ENCODE measurements around the gene OLIG2. TPM values are rescaled to one million over a fixed set of nuclear protein-coding genes. Genes with fewer than 3 reads are reported as not detected.

OLIG2 gene
- total and polyA plus RNA-seq, 2 donors (not counting 3 experiments of a cell fraction or from before 2014, with no cell fraction given) = not detected

- H3K9ac ChIP-seq (replicated peaks; ENCODE audit: extremely low read depth, insufficient read depth, low read length) = no peak overlapping the region
- no peak for FAIRE-seq
- H3K4me1 ChIP-seq (ENCODE audit: control insufficient read depth, extremely low read depth, insufficient read depth, low read length) = no peaks in the 10 kb centered on the region
- no peaks in the 10 kb centered on the region for H3K9me3 ChIP-seq (replicated peaks; ENCODE audit: control insufficient read depth, insufficient read depth, low read length)
- no peaks in the 10 kb centered on the region for H3K36me3 ChIP-seq (ENCODE audit: control insufficient read depth in 2 of 2, extremely low read depth in 1 of 2, insufficient read depth in 2 of 2, low read length in 2 of 2)
- H3K4me3 ChIP-seq (replicated peaks in 1 of 3; ENCODE audit: insufficient read depth in 1 of 3, low read depth in 1 of 3, low read length in 3 of 3) = no peak overlapping the region
- ChIA-PET POLR2A (no interaction called here), CTCF (interaction anchor here (0.6 kb wide), 1 partner anchor 19 kb away, joined by 3 read pairs; no protein-coding TSS in a partner anchor)
- DNase-seq (ENCODE audit: low read depth, low spot score) = no peak
- H3K9me1 ChIP-seq (replicated peaks; ENCODE audit: control insufficient read depth, extremely low read depth, insufficient read depth, low read length) = no peaks in the 10 kb centered on the region
- no peaks in the 10 kb centered on the region for H3K79me2 ChIP-seq (ENCODE audit: control insufficient read depth, insufficient read depth, low read length)
- intact Hi-C loops (cut with micrococcal nuclease) = no loop called here
- no peak overlapping the region for H2AFZ ChIP-seq (ENCODE audit: low read depth, low read length)
- BruUV-seq (replicated peaks) = no TSS peak
- no peaks in the 10 kb centered on the region for H4K20me1 ChIP-seq (replicated peaks; ENCODE audit: control insufficient read depth, extremely low read depth, insufficient read depth, low read length)
- no peak overlapping the region for H3K27ac ChIP-seq (ENCODE audit: insufficient read depth, low read depth, low read length)
- dilution Hi-C loops (cut with MboI; ENCODE audit: extremely low pct_ligation_motif_present, low sequenced_read_pairs) = no loop called here
- no peak for TF ChIP-seq MYC (IDR thresholded peaks at IDR 0.05; ENCODE audit: low read depth, low read length)
- H3K4me2 ChIP-seq (ENCODE audit: insufficient read depth, low read length) = no peak overlapping the region
- peaks cover 27 to 37% of the 10 kb centered on the region in 2 experiments for H3K27me3 ChIP-seq (ENCODE audit: control insufficient read depth in 2 of 2, insufficient read depth in 2 of 2, low read length in 2 of 2)
These were observed 12.1 kb upstream of the OLIG2 start for GRCh38 chr21:33013626-33014025.

- no peaks in the 10 kb centered on the region for H3K9me3 ChIP-seq (replicated peaks; ENCODE audit: control insufficient read depth, insufficient read depth, low read length)
- no peaks in the 10 kb centered on the region for H3K9me1 ChIP-seq (replicated peaks; ENCODE audit: control insufficient read depth, extremely low read depth, insufficient read depth, low read length)
- no peaks in the 10 kb centered on the region for H4K20me1 ChIP-seq (replicated peaks; ENCODE audit: control insufficient read depth, extremely low read depth, insufficient read depth, low read length)
- no peak overlapping the region for H2AFZ ChIP-seq (ENCODE audit: low read depth, low read length)
- CTCF ChIA-PET = no interaction called here
- intact Hi-C loops (cut with micrococcal nuclease) (no loop called here), dilution Hi-C loops (cut with MboI; ENCODE audit: extremely low pct_ligation_motif_present, low sequenced_read_pairs) (no loop called here)
- DNase-seq (ENCODE audit: low read depth, low spot score) (no peak), FAIRE-seq (no peak)
- H3K27ac ChIP-seq (ENCODE audit: insufficient read depth, low read depth, low read length) = no peak overlapping the region
- no peak overlapping the region for H3K9ac ChIP-seq (replicated peaks; ENCODE audit: extremely low read depth, insufficient read depth, low read length)
- POLR2A ChIA-PET = no interaction called here
- no peaks in the 10 kb centered on the region for H3K79me2 ChIP-seq (ENCODE audit: control insufficient read depth, insufficient read depth, low read length)
- TF ChIP-seq MYC (IDR thresholded peaks at IDR 0.05; ENCODE audit: low read depth, low read length) = no peak
- no peak for TF ChIP-seq FOS (IDR thresholded peaks at IDR 0.05; ENCODE audit: borderline replicate concordance, insufficient read depth, low read length)
- no peak for TF ChIP-seq GATA2 (IDR thresholded peaks at IDR 0.05; ENCODE audit: insufficient read depth, insufficient read length, low read depth, low read length)
- no peak for TF ChIP-seq JUN (IDR thresholded peaks at IDR 0.05; ENCODE audit: borderline replicate concordance, insufficient read depth, insufficient read length, low read depth)
- no peak for TF ChIP-seq MAX (IDR thresholded peaks at IDR 0.05; ENCODE audit: insufficient read depth, insufficient read length)
- no peak for TF ChIP-seq POLR2A (IDR thresholded peaks at IDR 0.05; ENCODE audit: low read depth, low read length)
- TF ChIP-seq, protein P1, sequence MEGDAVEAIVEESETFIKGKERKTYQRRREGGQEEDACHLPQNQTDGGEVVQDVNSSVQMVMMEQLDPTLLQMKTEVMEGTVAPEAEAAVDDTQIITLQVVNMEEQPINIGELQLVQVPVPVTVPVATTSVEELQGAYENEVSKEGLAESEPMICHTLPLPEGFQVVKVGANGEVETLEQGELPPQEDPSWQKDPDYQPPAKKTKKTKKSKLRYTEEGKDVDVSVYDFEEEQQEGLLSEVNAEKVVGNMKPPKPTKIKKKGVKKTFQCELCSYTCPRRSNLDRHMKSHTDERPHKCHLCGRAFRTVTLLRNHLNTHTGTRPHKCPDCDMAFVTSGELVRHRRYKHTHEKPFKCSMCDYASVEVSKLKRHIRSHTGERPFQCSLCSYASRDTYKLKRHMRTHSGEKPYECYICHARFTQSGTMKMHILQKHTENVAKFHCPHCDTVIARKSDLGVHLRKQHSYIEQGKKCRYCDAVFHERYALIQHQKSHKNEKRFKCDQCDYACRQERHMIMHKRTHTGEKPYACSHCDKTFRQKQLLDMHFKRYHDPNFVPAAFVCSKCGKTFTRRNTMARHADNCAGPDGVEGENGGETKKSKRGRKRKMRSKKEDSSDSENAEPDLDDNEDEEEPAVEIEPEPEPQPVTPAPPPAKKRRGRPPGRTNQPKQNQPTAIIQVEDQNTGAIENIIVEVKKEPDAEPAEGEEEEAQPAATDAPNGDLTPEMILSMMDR (IDR thresholded peaks at IDR 0.05; ENCODE audit: extremely low read depth in 1 of 2, insufficient read depth in 1 of 2, low read depth in 1 of 2, low read length in 2 of 2) = no peak
- TF ChIP-seq POLR2AphosphoS5 (IDR thresholded peaks at IDR 0.05; ENCODE audit: insufficient read depth, low read depth, low read length) = no peak
- TF ChIP-seq EZH2 (IDR thresholded peaks at IDR 0.05; ENCODE audit: borderline replicate concordance, low read depth, low read length, severe bottlenecking) = no peak
- H3K4me1 ChIP-seq (ENCODE audit: control insufficient read depth, extremely low read depth, insufficient read depth, low read length) = no peaks in the 10 kb centered on the region
- H3K4me3 ChIP-seq (replicated peaks in 1 of 3; ENCODE audit: insufficient read depth in 1 of 3, low read depth in 1 of 3, low read length in 3 of 3) = no peak overlapping the region
- no TSS peak for BruUV-seq (replicated peaks)
- no peaks in the 10 kb centered on the region for H3K36me3 ChIP-seq (ENCODE audit: control insufficient read depth in 2 of 2, extremely low read depth in 1 of 2, insufficient read depth in 2 of 2, low read length in 2 of 2)
- no peak overlapping the region for H3K4me2 ChIP-seq (ENCODE audit: insufficient read depth, low read length)
- H3K27me3 ChIP-seq (ENCODE audit: control insufficient read depth in 2 of 2, insufficient read depth in 2 of 2, low read length in 2 of 2) = peaks cover 32 to 40% of the 10 kb centered on the region in 2 experiments
These were observed 11.4 kb upstream of the OLIG2 start for GRCh38 chr21:33014331-33014730.

Measured in endothelial cell of umbilical vein (primary cell).